Stimulated activated CD4-positive, alpha-beta T cell treated with anti-CD3 and anti-CD28 coated beads, Interleukin-4, amount 100 ng/mL, for 48 hours (primary cell): ENCODE results near the gene DDHD1.
"Not testable (repeated sequence)": the region's sequence is repeated elsewhere in the genome, so short reads cannot be mapped to it uniquely, and the experiment has no call there.

Source experiments
- DNase-seq, 2 donors: peaks; one replicate each; pipeline ENCODE4 v3.0.0-alpha.2; 2020; ENCODE audit warnings: low read depth in 2 of 2

The DDHD1 gene

GRCh38 chr14:53152887-53153701, at the start of gene DDHD1:
DDHD1 (minus strand) TSS chr14:53153323; CDS start chr14:53153098, 225 bp downstream.
- peak; percentile 74 to 76 for DNase-seq

- DNase-seq = no peak
Observed at GRCh38 chr14:53195949-53196348, 42.8 kb upstream of the DDHD1 start.

GRCh38 chr14:53193193-53193592, 40.1 kb upstream of the DDHD1 start:
- no peak for DNase-seq

- no peak for DNase-seq
Observed at GRCh38 chr14:53192052-53192760, 39.1 kb upstream of the DDHD1 start.

- DNase-seq = peak; percentile 46 to 57
Observed at GRCh38 chr14:53190938-53191337, 37.8 kb upstream of the DDHD1 start.

GRCh38 chr14:53187921-53188463, 34.9 kb upstream of the DDHD1 start:
- no peak for DNase-seq

GRCh38 chr14:53186532-53186931, 33.4 kb upstream of the DDHD1 start:
- no peak for DNase-seq

- no peak for DNase-seq
Observed at GRCh38 chr14:53183611-53184010, 30.5 kb upstream of the DDHD1 start.

- no peak for DNase-seq
Observed at GRCh38 chr14:53183056-53183455, 29.9 kb upstream of the DDHD1 start.

- DNase-seq = peak in 1 of 2 donors; percentile 31
Observed at GRCh38 chr14:53181463-53182081, 28.4 kb upstream of the DDHD1 start.

- DNase-seq = peak in 1 of 2 donors; percentile 41
Observed at GRCh38 chr14:53180272-53181221, 27.4 kb upstream of the DDHD1 start.

- not testable (repeated sequence) for DNase-seq
Observed at GRCh38 chr14:53179486-53180005, 26.4 kb upstream of the DDHD1 start.

- no peak for DNase-seq
Observed at GRCh38 chr14:53175375-53175774, 22.3 kb upstream of the DDHD1 start.

- DNase-seq = no peak
Observed at GRCh38 chr14:53174918-53175317, 21.8 kb upstream of the DDHD1 start.

GRCh38 chr14:53168786-53169185, 15.7 kb upstream of the DDHD1 start:
- no peak for DNase-seq

GRCh38 chr14:53167602-53168328, 14.6 kb upstream of the DDHD1 start:
- no peak for DNase-seq

- no peak for DNase-seq
Observed at GRCh38 chr14:53161758-53162435, 8.8 kb upstream of the DDHD1 start.

GRCh38 chr14:53156238-53156637, 3.1 kb upstream of the DDHD1 start:
- DNase-seq = no peak

GRCh38 chr14:53153702-53154112, 584 bp upstream of the DDHD1 start:
- peak in 1 of 2 donors; percentile 34 for DNase-seq
